SK-N-SH (cell line): ENCODE results near the gene KLB. TPM values are rescaled to one million over a fixed set of nuclear protein-coding genes. Genes with fewer than 3 reads are reported as not detected.

ENCODE experiments used
- CTCF ChIA-PET: fragments of 300-600, 350-600 bp; formaldehyde crosslinking; extraction: SDS; loops from one replicate; lab custom pipeline; 2021; lab: Yijun Ruan, JAX
- POLR2A ChIA-PET: fragments of 350-600 bp; sonication (Branson Sonifier 250); formaldehyde crosslinking; extraction: SDS; loops from one replicate; lab custom pipeline; 2020; ENCODE audit warnings: antibody characterized with exemption, inconsistent platforms; lab: Yijun Ruan, JAX
- DNase-seq: peaks from one replicate; pipeline ENCODE4 v3.0.0; 2012
- H2AFZ ChIP-seq: fragments of 200-600 bp; sonication (generic); 2 replicates; pipeline ENCODE4 v1.8.1; 2016; ENCODE audit warnings: antibody characterized with exemption, mild to moderate bottlenecking, low read depth
- H3F3A ChIP-seq: fragments of 200-600 bp; sonication (generic); replicated peaks from 2 replicates; pipeline ENCODE3; 2016; ENCODE audit warnings: antibody characterized with exemption, mild to moderate bottlenecking; ENCODE audit not compliant: insufficient read depth
- H3K27ac ChIP-seq, 2 experiments: fragments of 200-500 bp in 1 of 2; fragments of 200-600 bp in 1 of 2; sonication (Bioruptor generic) in 1 of 2; sonication (generic), shearing (Covaris generic) in 1 of 2; 2 replicates each; pipeline versions ENCODE4 v1.5.1 to v1.6.1; 2014 to 2016; ENCODE audit warnings: low read depth in 2 of 2, inconsistent platforms in 1 of 2, low read length in 1 of 2, mild to moderate bottlenecking in 1 of 2, mixed read lengths in 1 of 2
- H3K27me3 ChIP-seq: fragments of 200-600 bp; sonication (generic), shearing (Covaris generic); 2 replicates; pipeline ENCODE4 v1.6.1; 2016; ENCODE audit warnings: mixed run types; ENCODE audit not compliant: insufficient read depth
- H3K36me3 ChIP-seq, 2 experiments: fragments of 200-500 bp in 1 of 2; fragments of 200-600 bp in 1 of 2; sonication (Bioruptor generic) in 1 of 2; sonication (generic) in 1 of 2; replicated peaks in 1 of 2; 2 replicates each; pipeline versions ENCODE3 to v1.5.1; 2014 to 2016; ENCODE audit warnings: low read length in 1 of 2, mild to moderate bottlenecking in 1 of 2; ENCODE audit not compliant: insufficient read depth in 2 of 2, control insufficient read depth in 1 of 2
- H3K4me1 ChIP-seq, 2 experiments: fragments of 200-500 bp in 1 of 2; fragments of 200-600 bp in 1 of 2; sonication (Bioruptor generic) in 1 of 2; sonication (generic), shearing (Covaris generic) in 1 of 2; 2 replicates each; pipeline versions ENCODE4 v1.5.1 to v1.6.1; 2014 to 2016; ENCODE audit warnings: low read depth in 1 of 2, low read length in 1 of 2, mixed run types in 1 of 2; ENCODE audit not compliant: insufficient read depth in 2 of 2, control insufficient read depth in 1 of 2
- H3K4me2 ChIP-seq: fragments of 200-600 bp; sonication (generic), shearing (Covaris generic); 2 replicates; pipeline ENCODE4 v1.6.1; 2017; ENCODE audit warnings: mixed run types
- H3K4me3 ChIP-seq, 2 experiments: fragments of 200-500 bp in 1 of 2; fragments of 200-600 bp in 1 of 2; sonication (Bioruptor generic) in 1 of 2; sonication (generic), shearing (Covaris generic) in 1 of 2; 2 replicates each; pipeline versions ENCODE4 v1.5.1 to v1.8.1; 2014 to 2016; ENCODE audit warnings: low read depth in 2 of 2, inconsistent platforms in 1 of 2, low read length in 1 of 2, mild to moderate bottlenecking in 1 of 2, mixed read lengths in 1 of 2, moderate library complexity in 1 of 2
- H3K79me2 ChIP-seq: fragments of 200-600 bp; sonication (generic); 2 replicates; pipeline ENCODE4 v1.8.1; 2017; ENCODE audit warnings: mild to moderate bottlenecking; ENCODE audit not compliant: insufficient read depth
- H3K9ac ChIP-seq: fragments of 200-600 bp; sonication (generic); 2 replicates; pipeline ENCODE4 v1.6.1; 2017; ENCODE audit warnings: mixed run types
- H3K9me2 ChIP-seq: fragments of 200-600 bp; sonication (generic); 2 replicates; pipeline ENCODE4 v1.6.1; 2017; ENCODE audit warnings: mixed run types
- H3K9me3 ChIP-seq: fragments of 200-600 bp; sonication (generic); 2 replicates; pipeline ENCODE4 v1.6.1; 2017; ENCODE audit warnings: mixed run types, mild to moderate bottlenecking, moderate library complexity
- H4K20me1 ChIP-seq: fragments of 200-600 bp; sonication (generic); 2 replicates; pipeline ENCODE4 v1.6.1; 2017; ENCODE audit warnings: mild to moderate bottlenecking, mixed run types; ENCODE audit not compliant: insufficient read depth
- CHD2 ChIP-seq: fragments of 150-350 bp; IDR thresholded peaks from 2 replicates; pipeline ENCODE4 v1.6.1; 2018; ENCODE audit warnings: low read length; ENCODE audit not compliant: partially characterized antibody
- ELF1 ChIP-seq: IDR thresholded peaks from 2 replicates; pipeline ENCODE4 v1.4.0; 2012
- EP300 ChIP-seq, 2 experiments: IDR thresholded peaks; 2 replicates each; pipeline versions ENCODE4 v1.4.0 to v1.6.1; 2012; ENCODE audit warnings: borderline replicate concordance in 1 of 2, low read depth in 1 of 2, low read length in 1 of 2
- FOXJ3 ChIP-seq: sonication (generic); formaldehyde crosslinking; IDR thresholded peaks from 2 replicates; pipeline ENCODE4 v1.5.1; 2020; ENCODE audit warnings: mild to moderate bottlenecking, missing genetic modification reagents
- GABPA ChIP-seq: IDR thresholded peaks from 2 replicates; pipeline ENCODE4 v1.4.0; 2012; ENCODE audit warnings: low read depth, mild to moderate bottlenecking
- IRF3 ChIP-seq: fragments of 150-350 bp; IDR thresholded peaks from 2 replicates; pipeline ENCODE4 v1.6.1; 2016; ENCODE audit warnings: mild to moderate bottlenecking, low read depth, low read length
- JUND ChIP-seq: IDR thresholded peaks from 2 replicates; pipeline ENCODE4 v1.4.0; 2012
- MEF2A ChIP-seq: IDR thresholded peaks from 2 replicates; pipeline ENCODE4 v1.4.0; 2012; ENCODE audit warnings: low read depth, borderline replicate concordance
- MXI1 ChIP-seq: IDR thresholded peaks from 2 replicates; pipeline ENCODE4 v1.6.1; 2012; ENCODE audit warnings: mild to moderate bottlenecking, low read depth, low read length, improper control_type of control experiment
- NRF1 ChIP-seq: IDR thresholded peaks from 2 replicates; pipeline ENCODE4 v1.6.1; 2012; ENCODE audit warnings: low read depth, mild to moderate bottlenecking, low read length
- PBX3 ChIP-seq: IDR thresholded peaks from 2 replicates; pipeline ENCODE4; 2012
- RCOR1 ChIP-seq: fragments of 150-350 bp; IDR thresholded peaks from 2 replicates; pipeline ENCODE4 v1.6.1; 2017; ENCODE audit warnings: antibody characterized with exemption, low read length
- REST ChIP-seq: IDR thresholded peaks from 2 replicates; pipeline ENCODE4 v1.6.1; 2012; ENCODE audit warnings: mild to moderate bottlenecking, low read depth, low read length, moderate library complexity
- TCF12 ChIP-seq: IDR thresholded peaks from 2 replicates; pipeline ENCODE4 v1.4.0; 2012
- USF2 ChIP-seq: fragments of 150-350 bp; IDR thresholded peaks from 2 replicates; pipeline ENCODE4 v1.6.1; 2017; ENCODE audit warnings: antibody characterized with exemption, low read length, low read depth, borderline replicate concordance
- YY1 ChIP-seq: IDR thresholded peaks from 2 replicates; pipeline ENCODE4 v1.4.0; 2012; ENCODE audit warnings: low read depth, mild to moderate bottlenecking
- ZBTB33 ChIP-seq: IDR thresholded peaks from 2 replicates; pipeline ENCODE4 v1.4.0; 2012; ENCODE audit warnings: low read depth, borderline replicate concordance
- WGBS: methylation state at CpG from one replicate; pipeline ENCODE4 v1.1.6; 2017; ENCODE audit warnings: low lambda C conversion rate; 5-methylcytosine and 5-hydroxymethylcytosine counted together
- polyA plus RNA-seq, 3 experiments: library from polyadenylated mRNA; depleted of rRNA; stranded (reverse); fragments of >200 nt; gene quantifications; 2 replicates each; pipeline ENCODE4 v1.2.3, GENCODE V29; 2012

KLB gene
- polyA plus RNA-seq, 1 of the 3 experiments (the other 2 are of a cell fraction) = not detected

- 28% methylated on average over 4 of the region's 4 CpGs for WGBS
- no peak overlapping the region for H3K9ac ChIP-seq
- ChIA-PET POLR2A (no interaction called here), CTCF (no interaction called here)
- H3K9me2 ChIP-seq = no peaks in the 10 kb centered on the region
- TF ChIP-seq MEF2A = no peak
- no peak for TF ChIP-seq ZBTB33
- no peak for TF ChIP-seq NRF1
- TF ChIP-seq CHD2 = no peak
- no peak for TF ChIP-seq PBX3
- no peak for TF ChIP-seq JUND
- TF ChIP-seq ELF1 = no peak
- TF ChIP-seq USF2 = no peak
- TF ChIP-seq EP300 (IDR thresholded peaks at IDR 0.05; ENCODE audit: borderline replicate concordance in 1 of 2, low read depth in 1 of 2, low read length in 1 of 2) = no peak
- H3K27me3 ChIP-seq = no peaks in the 10 kb centered on the region; the same call in 1 of the 2 replicates
- H2AFZ ChIP-seq = peak overlapping the region; percentile 17; the same call in 1 of the 2 replicates
- no peak overlapping the region for H3K4me2 ChIP-seq
- no peak for DNase-seq
- H3K27ac ChIP-seq = no peak overlapping the region
- no peaks in the 10 kb centered on the region for H4K20me1 ChIP-seq
- no peaks in the 10 kb centered on the region for H3K4me1 ChIP-seq
- H3F3A ChIP-seq = no peaks in the 10 kb centered on the region
- H3K79me2 ChIP-seq = no peaks in the 10 kb centered on the region
- H3K9me3 ChIP-seq = peaks cover 11% of the 10 kb centered on the region; the same call in 1 of the 2 replicates
- no peaks in the 10 kb centered on the region for H3K36me3 ChIP-seq
- no peak overlapping the region for H3K4me3 ChIP-seq
Measured at GRCh38 chr4:39375478-39375877, 31.3 kb upstream of the KLB start.

- Histone ChIP-seq H3K9me3 (peaks cover 11% of the 10 kb centered on the region; the same call in 1 of the 2 replicates), H3K27ac (no peak overlapping the region), H3K4me1 (no peaks in the 10 kb centered on the region), H3K79me2 (no peaks in the 10 kb centered on the region), H3K27me3 (no peaks in the 10 kb centered on the region; the same call in 1 of the 2 replicates), H2AFZ (no peak overlapping the region), H3K4me3 (no peak overlapping the region), H3K9ac (no peak overlapping the region), H4K20me1 (no peaks in the 10 kb centered on the region), H3K36me3 (no peaks in the 10 kb centered on the region), H3F3A (no peaks in the 10 kb centered on the region), H3K4me2 (no peak overlapping the region), H3K9me2 (no peaks in the 10 kb centered on the region)
- CTCF ChIA-PET = no interaction called here
- no peak for DNase-seq
- no CpG with 5 or more reads among the region's 1 CpG for WGBS
- POLR2A ChIA-PET = no interaction called here
- TF ChIP-seq ZBTB33 (no peak), YY1 (no peak), TCF12 (no peak), RCOR1 (no peak), MXI1 (no peak), REST (no peak), CHD2 (no peak), GABPA (no peak), IRF3 (no peak), FOXJ3 (CRISPR knock-in tag) (no peak), MEF2A (no peak)
Measured at GRCh38 chr4:39383690-39384089, 23.0 kb upstream of the KLB start.
